Measurements from ENCODE around the gene SLC25A26. TPM values are rescaled to one million over a fixed set of nuclear protein-coding genes. Genes with fewer than 3 reads are reported as not detected.

Gene SLC25A26
- total RNA-seq, 1 experiment from 2014 or later = 18.4 TPM

DNA sequence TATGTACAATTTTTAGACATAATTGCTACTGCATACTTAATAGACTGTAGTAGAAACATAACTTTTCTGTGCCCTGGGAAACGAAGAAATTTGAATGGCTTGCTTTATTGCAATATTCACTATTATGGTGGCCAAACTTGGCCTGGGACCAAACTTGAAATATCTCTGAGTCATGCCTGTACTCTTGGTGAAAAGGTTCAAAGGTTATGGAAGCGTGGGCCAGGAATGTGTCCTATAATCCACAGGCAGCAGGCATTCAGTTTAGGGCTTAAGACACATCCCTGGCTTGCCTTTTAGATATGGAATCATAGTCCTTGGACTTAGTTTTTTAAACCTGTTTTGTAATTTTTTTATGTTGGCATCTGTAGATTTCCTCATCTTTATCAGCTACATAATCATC is 155.8 kb downstream of the SLC25A26 start:
- Histone ChIP-seq H3K36me3 (no peaks in the 10 kb centered on the region; the same call in 1 of the 2 replicates), H3K4me3 (no peak overlapping the region), H3K9me3 (replicated peaks) (no peaks in the 10 kb centered on the region), H3K27me3 (no peaks in the 10 kb centered on the region), H3K27ac (no peak overlapping the region), H3K4me1 (peaks cover 3% of the 10 kb centered on the region; the same call in 1 of the 2 replicates)
- DNase-seq = peak in 1 of 2 experiments; percentile 6

DNA sequence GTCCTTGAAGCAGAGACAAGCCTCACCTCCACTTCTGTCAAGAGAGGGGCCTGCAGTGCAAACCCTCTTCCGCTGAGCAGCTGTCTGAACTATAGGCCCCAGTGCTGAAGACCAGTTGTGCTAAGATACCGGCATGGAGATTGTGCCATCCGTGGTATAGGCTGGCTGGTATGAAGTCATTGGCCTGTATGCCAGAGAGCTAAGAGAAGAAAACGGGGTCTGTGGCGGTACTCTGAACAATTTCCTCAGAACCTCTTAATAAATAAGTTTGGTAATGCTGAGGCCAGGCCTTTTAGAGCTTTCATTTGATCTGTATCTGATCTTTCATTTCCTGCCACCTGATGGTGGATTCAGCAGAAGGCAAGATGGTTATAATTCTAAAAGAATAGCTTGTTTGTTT is 157.0 kb downstream of the SLC25A26 start:
- H3K36me3 ChIP-seq = peaks cover 3% of the 10 kb centered on the region
- DNase-seq = no peak
- no peak overlapping the region for H3K27ac ChIP-seq
- H3K4me3 ChIP-seq = no peak overlapping the region
- no peaks in the 10 kb centered on the region for H3K27me3 ChIP-seq
- no peaks in the 10 kb centered on the region for H3K9me3 ChIP-seq (replicated peaks)
- peaks cover 3% of the 10 kb centered on the region; the same call in 1 of the 2 replicates for H3K4me1 ChIP-seq

DNA sequence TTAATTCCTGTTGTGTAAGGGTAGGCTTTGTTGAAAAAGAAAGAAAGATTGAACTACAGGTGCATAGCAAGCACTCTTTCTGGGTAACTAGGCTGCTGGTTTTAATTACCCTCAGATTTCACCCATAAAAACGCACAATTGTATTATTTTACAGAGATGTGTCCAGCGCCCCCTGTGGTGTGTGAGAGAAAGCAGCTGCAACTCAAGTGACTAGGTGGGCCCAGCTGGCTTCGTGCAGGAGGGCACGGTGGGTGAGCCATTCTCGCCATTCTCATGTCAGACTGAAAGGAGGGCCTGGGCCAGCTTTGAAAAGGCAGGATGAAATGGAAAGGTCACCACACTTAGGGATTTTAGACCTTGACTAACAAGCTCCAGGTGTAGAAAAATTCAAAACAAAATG is 157.5 kb downstream of the SLC25A26 start:
- Histone ChIP-seq H3K27ac (no peak overlapping the region), H3K4me3 (no peak overlapping the region), H3K9me3 (replicated peaks) (no peaks in the 10 kb centered on the region), H3K4me1 (peaks cover 3% of the 10 kb centered on the region; the same call in 1 of the 2 replicates), H3K27me3 (no peaks in the 10 kb centered on the region), H3K36me3 (peaks cover 6% of the 10 kb centered on the region)
- peak in 1 of 2 experiments; percentile 24 for DNase-seq

DNA sequence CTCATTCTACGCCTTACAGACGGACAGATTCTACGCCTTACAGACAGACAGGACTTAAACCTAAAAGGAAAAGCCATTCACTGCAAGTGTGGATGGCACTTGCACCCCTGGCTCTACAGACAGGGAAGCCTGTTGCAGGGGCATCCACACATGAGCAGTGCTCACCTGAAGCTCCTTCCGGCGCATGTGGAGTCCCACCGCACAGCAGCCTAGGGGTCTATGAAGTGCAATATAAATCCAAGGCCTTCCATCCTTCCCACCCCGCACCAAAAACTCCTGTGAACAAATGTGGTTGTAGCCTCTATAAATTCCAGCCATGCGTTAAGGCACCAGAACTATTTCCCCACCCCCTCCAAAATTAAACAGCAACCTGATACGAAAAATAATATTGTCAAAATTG is 158.8 kb downstream of the SLC25A26 start:
- no peaks in the 10 kb centered on the region for H3K27me3 ChIP-seq
- peaks cover 3% of the 10 kb centered on the region; the same call in 1 of the 2 replicates for H3K4me1 ChIP-seq
- peaks cover 8% of the 10 kb centered on the region for H3K36me3 ChIP-seq
- no peak for DNase-seq
- H3K27ac ChIP-seq = no peak overlapping the region
- no peak overlapping the region for H3K4me3 ChIP-seq
- H3K9me3 ChIP-seq (replicated peaks) = no peaks in the 10 kb centered on the region

DNA sequence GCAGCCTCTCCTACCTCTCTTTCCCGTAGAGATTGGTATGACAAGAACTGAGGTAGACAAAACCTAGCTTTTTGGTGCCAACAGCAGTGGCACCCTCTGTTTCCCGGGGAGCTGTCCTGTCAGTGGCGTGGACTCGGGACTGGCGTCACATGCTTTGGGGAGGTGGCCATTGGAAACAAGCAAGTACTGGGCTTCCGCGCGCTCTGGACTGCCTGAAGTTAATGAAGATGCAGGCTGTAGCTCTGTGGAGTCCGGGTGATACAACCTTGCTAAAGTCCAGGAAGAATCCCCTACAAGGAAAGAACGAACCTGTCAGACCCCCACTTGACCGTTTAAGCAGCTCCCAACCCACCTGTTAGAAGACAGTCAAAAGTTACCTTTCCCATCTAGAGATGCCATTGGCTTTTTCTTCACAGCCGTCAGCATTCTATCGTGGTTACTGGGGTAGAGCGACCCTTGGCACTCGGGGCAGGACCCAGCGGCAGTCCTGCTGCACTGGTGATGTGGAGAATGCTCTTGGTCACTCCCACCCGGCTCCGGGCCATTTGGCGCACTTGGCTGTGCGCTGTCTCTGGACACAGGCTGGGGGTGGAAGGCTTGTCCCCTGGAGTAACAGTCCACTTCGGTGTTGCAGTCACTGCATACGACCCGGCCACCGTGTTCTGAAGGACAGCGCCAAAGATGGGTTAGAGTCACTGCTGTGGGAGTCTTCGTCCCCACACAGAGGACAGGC is 159.6 kb downstream of the SLC25A26 start:
- no peak for DNase-seq

DNA sequence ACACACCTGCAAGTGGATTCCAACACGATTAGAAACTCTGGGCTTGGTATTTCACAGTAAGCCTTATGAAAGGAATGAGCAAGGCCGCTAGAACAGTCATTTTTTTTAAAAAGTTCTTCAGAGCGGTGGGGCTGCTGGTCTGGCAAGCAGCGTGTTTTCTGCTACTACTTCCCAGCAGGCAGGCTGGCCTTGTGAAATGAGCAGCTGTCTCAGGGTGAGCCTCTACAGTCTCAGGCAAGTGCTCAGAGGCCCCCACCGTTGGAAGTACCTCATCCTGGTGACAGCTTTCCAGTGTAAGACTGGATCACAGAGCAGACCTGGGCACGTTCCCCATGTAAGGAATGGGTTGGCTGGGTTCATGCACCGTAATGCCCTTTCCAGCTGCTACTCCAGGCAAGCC is 160.8 kb downstream of the SLC25A26 start:
- Histone ChIP-seq H3K27ac (no peak overlapping the region), H3K9me3 (replicated peaks) (no peaks in the 10 kb centered on the region), H3K4me1 (peaks cover 5% of the 10 kb centered on the region), H3K27me3 (no peaks in the 10 kb centered on the region), H3K36me3 (peaks cover 10% of the 10 kb centered on the region), H3K4me3 (no peak overlapping the region)
- DNase-seq = no peak

More for the DNA sequence above, 159.6 kb downstream of the SLC25A26 start:
- peaks cover 3% of the 10 kb centered on the region; the same call in 1 of the 2 replicates for H3K4me1 ChIP-seq
- peaks cover 8% of the 10 kb centered on the region for H3K36me3 ChIP-seq
- no peaks in the 10 kb centered on the region for H3K27me3 ChIP-seq
- no peaks in the 10 kb centered on the region for H3K9me3 ChIP-seq (replicated peaks)
- H3K27ac ChIP-seq = no peak overlapping the region
- H3K4me3 ChIP-seq = no peak overlapping the region

DNA sequence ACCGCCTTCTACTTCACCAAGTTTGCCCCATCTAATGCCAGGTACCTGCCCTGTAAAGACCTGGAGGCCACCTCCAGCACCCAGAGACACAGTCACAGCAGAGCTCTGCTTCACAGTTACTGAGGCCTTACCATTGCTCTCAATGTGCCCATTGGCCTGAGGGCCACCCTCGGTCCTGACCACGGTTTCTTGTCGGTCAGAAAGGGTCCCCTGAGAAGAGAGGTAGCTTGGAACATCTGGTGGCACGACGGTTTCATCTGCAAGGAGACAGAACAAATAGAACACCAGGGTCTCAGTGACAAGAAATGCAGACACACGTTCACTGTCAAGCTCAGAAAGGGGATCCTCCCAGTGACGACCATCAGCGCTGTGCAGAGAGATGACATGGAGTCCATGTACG is 161.3 kb downstream of the SLC25A26 start:
- no peak overlapping the region for H3K27ac ChIP-seq
- H3K36me3 ChIP-seq = peaks cover 10% of the 10 kb centered on the region
- no peaks in the 10 kb centered on the region for H3K27me3 ChIP-seq
- peaks cover 8% of the 10 kb centered on the region for H3K4me1 ChIP-seq
- no peak for DNase-seq
- H3K9me3 ChIP-seq (replicated peaks) = no peaks in the 10 kb centered on the region
- H3K4me3 ChIP-seq = no peak overlapping the region

DNA sequence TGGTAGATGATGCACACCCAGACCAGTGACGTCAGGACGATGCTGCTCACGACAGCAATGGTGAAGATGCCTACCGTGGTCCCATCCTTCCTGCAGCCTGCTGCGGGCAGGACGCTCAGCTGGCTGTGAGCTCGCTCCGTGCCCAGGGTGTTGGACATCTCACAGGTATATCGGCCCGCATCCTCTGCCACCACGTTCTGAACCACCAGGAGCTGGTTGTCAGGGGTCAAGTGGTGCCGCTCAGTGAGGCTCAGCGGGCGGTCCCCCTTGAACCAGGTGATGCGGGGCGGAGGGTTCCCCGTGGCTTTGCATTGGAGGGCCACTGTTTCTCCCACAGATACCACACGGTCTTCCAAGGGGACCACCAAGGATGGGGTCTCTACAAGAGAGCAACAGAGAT is 162.2 kb downstream of the SLC25A26 start:
- Histone ChIP-seq H3K36me3 (peaks cover 10% of the 10 kb centered on the region), H3K4me3 (no peak overlapping the region), H3K27me3 (no peaks in the 10 kb centered on the region), H3K4me1 (peaks cover 12% of the 10 kb centered on the region), H3K27ac (no peak overlapping the region), H3K9me3 (replicated peaks) (no peaks in the 10 kb centered on the region)
- DNase-seq = no peak

DNA sequence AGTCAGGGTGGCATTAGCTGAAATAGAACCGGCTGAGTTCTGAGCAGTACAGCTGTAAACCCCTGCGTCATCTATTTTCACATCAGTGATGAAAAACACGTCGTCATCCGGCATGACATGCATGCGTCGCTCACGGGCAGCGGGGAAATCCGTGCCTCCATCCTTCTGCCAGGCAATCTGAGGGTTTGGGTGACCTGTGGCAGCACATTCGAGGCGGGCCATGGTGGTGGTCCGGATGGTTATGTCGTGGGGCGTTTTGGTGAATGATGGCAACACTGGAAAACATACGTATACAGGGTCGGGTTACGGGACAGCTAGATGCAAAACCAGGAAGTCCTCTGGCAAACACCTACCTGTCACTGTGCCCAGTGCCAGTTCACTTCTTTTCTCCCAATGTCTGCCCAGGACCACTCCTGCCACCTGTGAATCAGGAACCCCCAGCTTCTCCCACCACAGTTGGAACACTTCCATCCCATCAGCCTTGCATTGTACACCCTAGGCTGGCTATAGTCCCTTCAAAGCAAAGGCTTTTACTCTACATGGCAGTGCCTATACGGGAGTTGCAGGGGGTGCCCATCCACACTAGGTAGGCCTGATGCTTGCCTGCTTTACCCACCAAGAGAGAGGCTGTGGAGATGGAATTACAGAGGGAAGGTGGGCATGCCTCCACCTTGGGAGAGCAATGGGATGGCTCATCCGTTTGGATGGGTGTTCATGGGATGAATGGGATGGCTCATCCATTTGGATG is 163.4 kb downstream of the SLC25A26 start:
- Histone ChIP-seq H3K4me3 (no peak overlapping the region), H3K9me3 (replicated peaks) (no peaks in the 10 kb centered on the region), H3K4me1 (peaks cover 12% of the 10 kb centered on the region), H3K36me3 (peaks cover 10% of the 10 kb centered on the region; the same call in 1 of the 2 replicates), H3K27ac (no peak overlapping the region), H3K27me3 (no peaks in the 10 kb centered on the region)
- DNase-seq = no peak

DNA sequence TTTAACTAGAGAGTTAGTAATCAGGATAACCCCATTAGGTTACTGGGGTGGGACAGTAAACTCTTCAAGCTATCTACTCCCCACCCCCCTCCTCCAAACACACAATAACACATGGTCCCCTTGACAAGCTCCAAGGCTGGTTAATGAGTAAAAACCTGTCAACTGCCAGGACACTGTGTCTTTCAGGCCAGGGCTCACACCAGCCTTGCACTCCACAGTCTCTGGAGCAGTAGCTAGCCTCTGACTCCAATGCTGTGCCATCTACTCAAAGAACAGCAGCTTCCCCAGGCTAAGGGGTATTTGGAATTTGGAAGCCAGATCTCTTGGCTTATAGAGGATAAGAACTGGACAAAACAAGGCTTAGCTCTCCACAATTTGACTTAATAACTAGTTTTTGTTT is 164.3 kb downstream of the SLC25A26 start:
- Histone ChIP-seq H3K4me3 (no peak overlapping the region), H3K36me3 (peaks cover 10% of the 10 kb centered on the region; the same call in 1 of the 2 replicates), H3K27me3 (no peaks in the 10 kb centered on the region), H3K27ac (no peak overlapping the region), H3K9me3 (replicated peaks) (no peaks in the 10 kb centered on the region), H3K4me1 (peaks cover 12% of the 10 kb centered on the region)
- no peak for DNase-seq

DNA sequence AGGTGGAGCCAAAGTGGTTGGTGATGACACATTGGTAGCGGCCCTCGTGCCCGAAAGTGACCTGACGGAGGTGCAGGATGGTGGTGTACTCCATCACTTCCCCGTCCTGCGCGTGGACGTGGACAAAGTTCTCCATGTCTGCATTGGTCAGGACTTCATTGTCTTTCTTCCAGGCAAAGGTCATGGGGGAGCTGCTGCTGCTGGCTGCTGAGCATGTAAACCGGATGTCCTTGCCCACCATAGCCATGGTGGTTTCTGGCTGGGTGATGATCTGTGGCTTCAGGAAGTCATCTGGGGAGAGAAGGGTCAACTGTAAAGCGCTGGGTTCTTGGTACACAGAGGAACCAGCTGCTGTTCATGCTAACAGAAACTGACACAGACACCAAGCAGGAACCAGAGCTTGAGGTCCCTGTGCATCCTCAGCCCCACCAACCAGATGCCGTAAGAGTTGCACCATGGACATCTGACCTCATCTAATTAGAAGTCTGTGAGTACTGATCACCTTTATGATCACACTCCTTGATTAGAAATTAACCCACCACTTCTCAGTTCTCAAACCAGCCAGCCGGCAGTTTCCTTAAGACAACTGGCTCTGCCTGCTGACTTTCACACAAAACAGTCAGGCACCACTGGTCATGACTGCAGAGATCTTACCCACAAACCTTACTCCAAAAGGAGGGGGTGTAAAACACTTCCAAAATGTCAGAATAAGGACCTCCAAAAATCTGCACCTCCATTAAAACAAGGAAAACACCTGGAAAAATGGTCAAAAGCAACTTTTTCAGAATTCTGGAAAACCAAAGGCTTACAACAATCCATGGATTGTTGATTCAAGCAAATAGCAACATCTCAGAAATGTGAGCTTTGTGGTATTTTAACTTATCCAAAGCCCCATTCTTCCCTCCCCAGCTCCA is 165.5 kb downstream of the SLC25A26 start:
- peak overlapping the region; percentile 44 for H3K27ac ChIP-seq
- H3K9me3 ChIP-seq (replicated peaks) = no peaks in the 10 kb centered on the region
- no peak overlapping the region for H3K4me3 ChIP-seq
- peaks cover 12% of the 10 kb centered on the region for H3K4me1 ChIP-seq
- DNase-seq = no peak
- H3K27me3 ChIP-seq = no peaks in the 10 kb centered on the region
- peaks cover 10% of the 10 kb centered on the region; the same call in 1 of the 2 replicates for H3K36me3 ChIP-seq

DNA sequence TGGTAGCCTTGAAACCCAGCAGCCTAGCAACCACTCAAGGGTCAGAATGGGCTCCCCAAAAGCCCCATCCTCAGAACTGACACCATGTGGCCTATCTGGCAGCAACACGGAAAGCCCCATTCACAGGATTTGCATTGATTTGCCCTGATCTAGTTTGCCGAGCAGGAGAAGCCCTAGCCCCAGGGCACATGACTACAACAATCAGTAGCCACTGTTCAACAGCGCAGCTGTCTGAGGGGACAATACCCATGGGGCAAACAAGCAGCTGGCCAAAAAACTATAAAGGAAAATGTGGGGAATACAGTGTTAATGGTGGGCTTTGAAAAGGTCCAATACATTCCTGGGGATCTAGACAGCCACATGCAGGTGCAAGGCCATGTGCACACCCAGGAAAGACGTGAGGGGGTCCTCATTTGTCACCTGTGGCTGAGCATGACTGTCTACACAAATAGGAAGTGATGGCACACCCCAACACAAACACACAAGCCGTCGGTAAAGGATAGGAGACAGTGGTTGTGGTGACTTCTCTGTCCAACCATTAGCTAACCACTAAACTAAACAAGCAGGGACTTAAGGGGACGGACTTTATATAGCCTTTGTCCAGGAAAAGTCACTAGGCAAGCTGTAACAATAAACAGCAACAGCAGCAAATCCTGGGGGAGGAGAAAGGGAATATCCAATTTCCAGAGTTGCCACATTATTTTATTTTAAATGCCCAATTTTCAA is 166.3 kb downstream of the SLC25A26 start:
- no peaks in the 10 kb centered on the region for H3K9me3 ChIP-seq (replicated peaks)
- peaks cover 12% of the 10 kb centered on the region for H3K4me1 ChIP-seq
- H3K27me3 ChIP-seq = no peaks in the 10 kb centered on the region
- no peak overlapping the region for H3K4me3 ChIP-seq
- H3K27ac ChIP-seq = peak overlapping the region; percentile 44
- peaks cover 10% of the 10 kb centered on the region; the same call in 1 of the 2 replicates for H3K36me3 ChIP-seq
- DNase-seq = peak; percentile 73 to 80

DNA sequence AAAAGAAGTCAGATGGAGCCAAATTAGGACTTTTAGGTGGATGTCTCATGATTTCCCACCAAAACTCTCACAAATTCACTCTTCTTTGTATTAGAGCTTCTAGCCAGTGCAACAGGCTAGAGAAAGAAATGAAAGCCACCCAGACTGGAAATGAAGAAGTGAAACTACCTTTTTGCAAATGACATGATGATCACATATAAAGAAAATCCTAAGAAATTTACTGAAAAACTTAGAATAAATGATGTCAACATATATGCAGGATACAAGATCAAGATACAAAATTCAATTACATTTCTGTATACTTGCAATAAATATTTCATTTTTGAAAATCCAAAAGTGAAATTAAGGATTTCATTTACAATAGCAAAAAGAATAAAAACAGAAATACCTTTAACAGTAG is 169.2 kb downstream of the SLC25A26 start:
- Histone ChIP-seq H3K9me3 (replicated peaks) (no peaks in the 10 kb centered on the region), H3K36me3 (peaks cover 2% of the 10 kb centered on the region; the same call in 1 of the 2 replicates), H3K4me1 (peaks cover 15% of the 10 kb centered on the region), H3K27ac (no peak overlapping the region), H3K27me3 (no peaks in the 10 kb centered on the region), H3K4me3 (no peak overlapping the region)
- DNase-seq = no peak

DNA sequence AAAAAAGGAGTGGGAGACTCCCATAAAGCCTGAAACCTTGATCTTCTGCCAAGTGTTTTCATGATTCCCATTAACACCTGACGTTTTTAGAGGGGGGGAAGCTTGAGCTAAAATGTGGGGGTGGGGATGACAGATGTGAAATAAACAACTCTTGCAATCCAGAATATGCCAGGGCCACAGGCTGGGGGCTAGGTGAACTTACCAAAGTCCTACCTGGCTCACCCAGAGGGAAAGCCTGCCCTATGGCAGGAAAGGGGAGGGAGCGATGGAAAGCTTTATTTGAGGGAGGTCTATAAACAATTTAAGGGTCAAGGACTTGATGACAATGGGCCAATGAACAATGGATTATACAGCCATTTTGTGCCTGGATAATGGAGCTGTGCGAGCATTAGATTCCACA is 171.7 kb downstream of the SLC25A26 start:
- Histone ChIP-seq H3K9me3 (replicated peaks) (no peaks in the 10 kb centered on the region), H3K4me1 (peaks cover 3% of the 10 kb centered on the region), H3K27me3 (no peaks in the 10 kb centered on the region), H3K36me3 (no peaks in the 10 kb centered on the region), H3K4me3 (no peak overlapping the region), H3K27ac (no peak overlapping the region)
- DNase-seq = no peak
